DMS79 treated with DMSO at 0.1 percent for 48 hours (cell line): Measurements from ENCODE around the gene ZNF248.
"Not testable (repeated sequence)": the region's sequence is repeated elsewhere in the genome, so short reads cannot be mapped to it uniquely, and the experiment has no call there.

Experiments
- DNase-seq: peaks from one replicate; lab custom pipeline; 2025; lab: John Stamatoyannopoulos, UW

Gene ZNF248

GRCh38 chr10:37857287-37858211 is at the start of gene ZNF248:
Gene ZNF248, minus strand, starts transcription at chr10:37857610. Its CDS starts 1,300 bp downstream, at chr10:37856310.
- peak; percentile 66 for DNase-seq

- no peak for DNase-seq
These were observed 49.0 kb upstream of the ZNF248 start for GRCh38 chr10:37906382-37906781.

- no peak for DNase-seq
These were observed 39.0 kb upstream of the ZNF248 start for GRCh38 chr10:37896436-37896835.

- DNase-seq = no peak
These were observed 38.3 kb upstream of the ZNF248 start for GRCh38 chr10:37895674-37896073.

- DNase-seq = no peak
These were observed 28.4 kb upstream of the ZNF248 start for GRCh38 chr10:37885850-37886249.

- no peak for DNase-seq
These were observed 15.5 kb upstream of the ZNF248 start for GRCh38 chr10:37872955-37873354.

GRCh38 chr10:37872283-37872682 is 14.9 kb upstream of the ZNF248 start:
- DNase-seq = no peak

- no peak for DNase-seq
These were observed 14.3 kb upstream of the ZNF248 start for GRCh38 chr10:37871568-37872251.

GRCh38 chr10:37871143-37871542 is 13.7 kb upstream of the ZNF248 start:
- DNase-seq = no peak

- no peak for DNase-seq
These were observed 11.4 kb upstream of the ZNF248 start for GRCh38 chr10:37868796-37869195.

GRCh38 chr10:37865957-37866803 is 8.8 kb upstream of the ZNF248 start:
- no peak for DNase-seq

GRCh38 chr10:37865264-37865663 is 7.9 kb upstream of the ZNF248 start:
- DNase-seq = no peak

GRCh38 chr10:37860494-37861190 is 3.2 kb upstream of the ZNF248 start:
- DNase-seq = no peak

- DNase-seq = not testable (repeated sequence)
These were observed 1.9 kb upstream of the ZNF248 start for GRCh38 chr10:37859270-37859669.

GRCh38 chr10:37856881-37857286 is 526 bp downstream of the ZNF248 start:
- no peak for DNase-seq

GRCh38 chr10:37855636-37856035 is 1.8 kb downstream of the ZNF248 start:
- no peak for DNase-seq

GRCh38 chr10:37854626-37855025 is 2.8 kb downstream of the ZNF248 start:
- DNase-seq = no peak

- DNase-seq = no peak
These were observed 12.8 kb downstream of the ZNF248 start for GRCh38 chr10:37844644-37845043.

GRCh38 chr10:37839243-37839642 is 18.2 kb downstream of the ZNF248 start:
- no peak for DNase-seq

GRCh38 chr10:37831495-37832333 is 25.7 kb downstream of the ZNF248 start:
- DNase-seq = no peak

GRCh38 chr10:37826806-37827205 is 30.6 kb downstream of the ZNF248 start:
- no peak for DNase-seq
